GM18868 (cell line): ENCODE measurements around the gene CPNE5.

Experiments
- ATAC-seq: cut with Tn5 transposase; IDR thresholded peaks from one replicate; pipeline ENCODE4 v1.9.1; 2021; ENCODE audit warnings: mild to moderate bottlenecking, moderate library complexity; ENCODE audit not compliant: unreplicated experiment

CPNE5 gene

GRCh38 chr6:36793913-36794712 is 45.1 kb downstream of the CPNE5 start:
- no peak for ATAC-seq

- no peak for ATAC-seq
Observed at GRCh38 chr6:36793296-36793912, 45.8 kb downstream of the CPNE5 start.

- ATAC-seq = no peak
Observed at GRCh38 chr6:36791521-36792135, 47.6 kb downstream of the CPNE5 start.

- ATAC-seq = no peak
Observed at GRCh38 chr6:36791085-36791484, 48.2 kb downstream of the CPNE5 start.

GRCh38 chr6:36788768-36789167 is 50.5 kb downstream of the CPNE5 start:
- ATAC-seq = no peak

GRCh38 chr6:36788186-36788585 is 51.1 kb downstream of the CPNE5 start:
- no peak for ATAC-seq

GRCh38 chr6:36787210-36787609 is 52.0 kb downstream of the CPNE5 start:
- no peak for ATAC-seq

GRCh38 chr6:36786055-36786675 is 53.1 kb downstream of the CPNE5 start:
- ATAC-seq = no peak

GRCh38 chr6:36784376-36784636 is 54.9 kb downstream of the CPNE5 start:
- no peak for ATAC-seq

GRCh38 chr6:36783603-36784375 is 55.5 kb downstream of the CPNE5 start:
- no peak for ATAC-seq

- ATAC-seq = peak; percentile 56
Observed at GRCh38 chr6:36781669-36782068, 57.6 kb downstream of the CPNE5 start.

- no peak for ATAC-seq
Observed at GRCh38 chr6:36780442-36781177, 58.6 kb downstream of the CPNE5 start.

GRCh38 chr6:36779227-36779626 is 60.0 kb downstream of the CPNE5 start:
- ATAC-seq = no peak

GRCh38 chr6:36777801-36778200 is 61.4 kb downstream of the CPNE5 start:
- no peak for ATAC-seq

- no peak for ATAC-seq
Observed at GRCh38 chr6:36776167-36776566, 63.1 kb downstream of the CPNE5 start.

- no peak for ATAC-seq
Observed at GRCh38 chr6:36774331-36774730, 64.9 kb downstream of the CPNE5 start.

- ATAC-seq = no peak
Observed at GRCh38 chr6:36772397-36772796, 66.8 kb downstream of the CPNE5 start.

GRCh38 chr6:36771145-36771544 is 68.1 kb downstream of the CPNE5 start:
- no peak for ATAC-seq

- no peak for ATAC-seq
Observed at GRCh38 chr6:36769676-36770499, 69.4 kb downstream of the CPNE5 start.
